Measurements from ENCODE around the gene CINP. TPM values are rescaled to one million over a fixed set of nuclear protein-coding genes. Genes with fewer than 3 reads are reported as not detected.
"Not testable (repeated sequence)": the region's sequence is repeated elsewhere in the genome, so short reads cannot be mapped to it uniquely, and the experiment has no call there.

CINP gene
- total and polyA plus RNA-seq, 9 donors = 26.2 to 35.0 (median 30.9) TPM

DNA sequence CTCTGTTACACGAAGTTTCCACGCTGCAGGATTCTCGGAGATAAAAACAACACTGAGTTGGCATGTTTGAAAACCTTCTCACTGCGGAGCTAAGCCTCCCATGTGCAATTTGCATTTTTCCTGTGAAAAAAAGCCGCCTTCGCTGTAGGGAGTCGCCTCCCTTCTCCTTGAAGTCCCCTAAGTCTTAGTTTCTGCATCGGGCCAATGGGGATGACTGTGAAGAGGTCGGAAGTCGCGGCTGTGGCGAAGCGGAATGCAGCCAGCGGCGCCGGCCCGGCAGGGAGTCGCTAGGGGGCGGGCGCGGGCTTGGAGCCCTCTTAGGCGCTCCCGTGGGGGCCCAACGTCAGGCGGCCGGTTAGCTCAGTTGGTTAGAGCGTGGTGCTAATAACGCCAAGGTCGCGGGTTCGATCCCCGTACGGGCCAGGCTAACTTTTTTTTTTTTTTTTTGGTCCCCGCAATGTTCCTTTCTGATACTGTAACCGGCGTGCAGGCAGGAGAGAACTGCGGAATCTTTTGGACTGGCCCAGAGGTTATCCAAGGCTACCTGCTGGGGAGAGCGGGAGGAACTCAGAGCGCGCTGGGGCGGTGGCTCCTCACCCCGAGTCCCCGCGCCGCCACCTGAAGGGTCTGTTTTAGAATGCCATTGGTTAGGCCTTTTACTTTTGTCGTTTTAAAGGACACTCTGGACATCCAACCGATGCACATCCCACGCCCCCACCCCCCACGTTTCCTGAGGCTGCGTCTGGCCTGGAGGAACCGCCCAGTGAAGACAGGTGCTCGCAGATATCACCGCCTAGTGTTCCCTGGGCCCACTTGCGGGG, 45.7 kb downstream of the CINP start:
- peaks cover 3% of the 10 kb centered on the region for H3K27me3 ChIP-seq (ENCODE audit: control insufficient read depth, insufficient read depth, low read length)
- peak overlapping the region; percentile 52 for H3K4me3 ChIP-seq (ENCODE audit: low read length)
- peak overlapping the region; percentile 91 for H3K27ac ChIP-seq (ENCODE audit: low read length)
- peaks cover 51% of the 10 kb centered on the region for H3K4me1 ChIP-seq (ENCODE audit: control insufficient read depth, insufficient read depth, low read length)
- H3K36me3 ChIP-seq (ENCODE audit: control insufficient read depth, insufficient read depth, low read length) = peaks cover 8% of the 10 kb centered on the region
- DNase-seq = peak; percentile 95
- no peaks in the 10 kb centered on the region for H3K9me3 ChIP-seq (replicated peaks; ENCODE audit: control insufficient read depth, low read depth, low read length)
- 1% methylated on average over 47 of the region's 54 CpGs for WGBS (ENCODE audit: insufficient coverage)

DNA sequence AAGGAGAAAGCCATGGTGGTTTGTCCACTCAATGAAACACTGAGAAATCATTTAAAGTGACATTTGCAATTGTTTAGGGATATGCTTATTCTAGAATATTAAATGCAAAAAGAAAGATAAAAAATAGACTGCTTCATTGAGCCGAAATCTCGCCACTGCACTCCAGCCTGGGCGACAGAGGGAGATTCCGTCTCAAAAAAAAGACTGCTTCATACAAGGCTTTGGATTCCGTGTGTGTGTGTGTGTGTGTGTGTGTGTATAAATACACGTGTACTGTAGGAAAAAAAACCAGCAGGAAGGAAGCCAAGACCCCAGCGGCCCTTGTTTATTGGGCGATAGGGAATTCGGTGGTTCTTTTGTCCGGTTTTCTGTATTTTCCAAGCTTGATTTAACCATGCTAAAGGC, 46.4 kb downstream of the CINP start:
- H3K4me1 ChIP-seq (ENCODE audit: control insufficient read depth, insufficient read depth, low read length) = peaks cover 48% of the 10 kb centered on the region
- 0% methylated on average over 6 of the region's 10 CpGs for WGBS (ENCODE audit: insufficient coverage)
- peak overlapping the region; percentile 86 for H3K27ac ChIP-seq (ENCODE audit: low read length)

DNA sequence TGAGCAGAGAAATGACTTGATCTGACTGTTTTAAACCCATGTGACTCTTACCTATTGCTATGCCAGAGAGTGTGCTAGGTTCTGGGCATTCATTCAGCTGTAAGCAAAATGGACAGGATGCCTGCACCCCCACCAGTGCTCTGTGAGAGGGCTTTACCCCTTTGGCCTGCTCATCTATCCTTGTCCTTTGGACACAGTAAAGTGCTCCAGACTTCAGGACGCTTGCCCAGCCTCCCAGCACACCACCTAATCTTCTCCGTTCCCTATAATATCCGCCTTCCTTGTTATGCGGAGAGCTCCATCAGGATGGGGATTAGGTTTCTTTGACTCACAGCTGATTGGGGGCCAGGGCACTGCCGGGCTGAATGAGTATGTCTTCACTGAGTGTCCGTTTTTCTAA, 47.6 kb downstream of the CINP start:
- H3K27ac ChIP-seq (ENCODE audit: low read length) = no peak overlapping the region
- H3K36me3 ChIP-seq (ENCODE audit: control insufficient read depth, insufficient read depth, low read length) = no peaks in the 10 kb centered on the region
- peaks cover 3% of the 10 kb centered on the region for H3K27me3 ChIP-seq (ENCODE audit: control insufficient read depth, insufficient read depth, low read length)
- no peak for DNase-seq
- H3K4me3 ChIP-seq (ENCODE audit: low read length) = no peak overlapping the region
- H3K4me1 ChIP-seq (ENCODE audit: control insufficient read depth, insufficient read depth, low read length) = peaks cover 41% of the 10 kb centered on the region
- WGBS (ENCODE audit: insufficient coverage) = no CpG with 5 or more reads among the region's 6 CpGs
- H3K9me3 ChIP-seq (replicated peaks; ENCODE audit: control insufficient read depth, low read depth, low read length) = no peaks in the 10 kb centered on the region

More for the DNA sequence above, 46.4 kb downstream of the CINP start:
- Histone ChIP-seq H3K9me3 (replicated peaks; ENCODE audit: control insufficient read depth, low read depth, low read length) (no peaks in the 10 kb centered on the region), H3K4me3 (ENCODE audit: low read length) (peak overlapping the region; percentile 52), H3K36me3 (ENCODE audit: control insufficient read depth, insufficient read depth, low read length) (peaks cover 3% of the 10 kb centered on the region), H3K27me3 (ENCODE audit: control insufficient read depth, insufficient read depth, low read length) (peaks cover 3% of the 10 kb centered on the region)
- DNase-seq = peak; percentile 94

DNA sequence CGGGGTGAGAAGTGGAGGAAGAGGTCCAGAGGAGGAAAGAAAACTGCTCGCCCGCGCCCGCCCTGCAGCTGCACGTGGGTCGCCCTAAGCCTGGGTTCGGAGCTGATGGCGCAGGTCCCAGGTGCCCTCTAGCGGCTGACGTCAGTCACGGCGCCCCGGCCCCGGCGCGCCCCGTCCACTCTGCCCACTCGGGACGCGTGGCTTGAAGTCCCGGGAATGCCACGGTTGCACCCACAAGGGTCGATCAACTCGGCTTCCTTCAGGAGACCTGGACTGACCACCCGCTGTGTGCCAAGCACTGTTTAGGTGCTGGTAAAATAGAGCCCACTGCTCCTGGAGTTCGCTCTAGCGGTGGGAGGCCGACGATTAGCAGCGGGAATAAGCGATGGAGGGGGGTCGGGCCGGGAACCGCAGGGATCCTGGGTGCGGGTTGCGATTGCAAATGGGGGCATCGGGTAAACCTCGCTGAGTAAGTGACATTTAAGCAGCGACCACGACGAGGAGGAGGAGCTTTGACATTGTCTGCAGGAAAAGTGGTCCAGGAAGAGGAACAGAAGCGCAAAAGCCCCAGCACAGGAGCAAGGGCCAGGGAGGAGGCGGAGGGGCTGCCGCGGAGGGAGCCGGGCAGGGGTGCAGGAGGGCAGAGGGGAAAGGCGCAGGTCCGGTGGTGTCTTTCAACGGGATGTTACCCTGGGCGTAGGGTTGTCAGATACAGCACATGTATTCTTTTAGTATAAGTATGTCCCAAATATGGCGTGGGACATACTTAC, 48.3 kb downstream of the CINP start:
- H3K9me3 ChIP-seq (replicated peaks; ENCODE audit: control insufficient read depth, low read depth, low read length) = no peaks in the 10 kb centered on the region
- H3K36me3 ChIP-seq (ENCODE audit: control insufficient read depth, insufficient read depth, low read length) = no peaks in the 10 kb centered on the region
- WGBS (ENCODE audit: insufficient coverage) = 1% methylated on average over 47 of the region's 52 CpGs
- H3K27me3 ChIP-seq (ENCODE audit: control insufficient read depth, insufficient read depth, low read length) = peaks cover 3% of the 10 kb centered on the region
- H3K4me1 ChIP-seq (ENCODE audit: control insufficient read depth, insufficient read depth, low read length) = peaks cover 40% of the 10 kb centered on the region
- peak overlapping the region; percentile 9 for H3K27ac ChIP-seq (ENCODE audit: low read length)
- H3K4me3 ChIP-seq (ENCODE audit: low read length) = peak overlapping the region; percentile 56
- DNase-seq = peak; percentile 91

DNA sequence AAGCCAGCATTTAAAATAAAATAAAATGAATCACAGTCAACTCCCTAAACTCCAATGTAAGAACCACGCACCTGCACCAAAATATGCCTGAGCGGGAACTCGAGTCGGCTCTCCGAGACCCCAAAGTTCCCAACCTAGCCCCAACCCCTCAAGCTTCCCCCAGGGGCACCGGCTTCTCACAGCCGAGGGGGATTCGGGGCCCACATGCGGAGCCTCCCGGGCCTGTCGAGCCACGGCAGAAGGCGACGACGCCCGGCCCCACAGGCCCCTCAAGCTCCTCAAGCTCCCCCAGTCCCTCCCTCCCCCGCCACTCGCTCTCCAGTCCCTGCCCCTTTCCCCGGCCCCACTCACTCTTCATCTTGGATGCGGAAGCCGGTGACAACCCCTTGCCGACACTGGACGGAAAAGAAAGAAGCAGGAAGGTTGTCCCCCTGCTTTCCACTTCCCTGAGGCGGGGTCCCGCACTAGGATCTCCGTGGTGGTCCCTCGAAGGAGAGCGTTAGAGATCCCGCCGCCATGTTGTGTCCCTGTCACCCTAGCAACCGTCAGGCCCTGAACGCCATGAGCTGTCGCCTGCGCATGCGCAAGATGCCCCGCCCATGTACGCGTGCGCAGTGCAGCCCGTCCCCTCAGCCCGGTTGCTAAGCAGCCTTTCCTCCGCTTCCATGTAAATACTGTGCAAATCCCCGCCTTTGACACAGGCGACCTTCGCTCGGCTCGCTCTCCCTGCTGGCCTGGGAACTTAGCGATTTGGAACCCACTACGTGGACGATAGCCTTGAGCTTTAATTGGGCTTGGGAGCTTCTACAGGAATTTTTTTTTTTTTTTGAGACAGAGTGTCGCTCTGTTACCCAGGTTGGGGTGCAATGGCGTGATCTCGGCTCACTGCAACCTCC, 57.8 kb downstream of the CINP start, which contains the start of gene MOK:
MOK (minus strand) TSS at position 554 of the 896 bp plus-strand sequence; CDS start at position 358, 196 bp downstream.
- Histone ChIP-seq H3K36me3 (ENCODE audit: control insufficient read depth, insufficient read depth, low read length) (no peaks in the 10 kb centered on the region), H3K27me3 (ENCODE audit: control insufficient read depth, insufficient read depth, low read length) (no peaks in the 10 kb centered on the region), H3K9me3 (replicated peaks; ENCODE audit: control insufficient read depth, low read depth, low read length) (no peaks in the 10 kb centered on the region), H3K27ac (ENCODE audit: low read length) (peak within 1 kb of the TSS; percentile 86), H3K4me3 (ENCODE audit: low read length) (peak within 1 kb of the TSS; percentile 80), H3K4me1 (ENCODE audit: control insufficient read depth, insufficient read depth, low read length) (no peaks in the 10 kb centered on the region)
- peak; percentile 99 for DNase-seq
- WGBS (ENCODE audit: insufficient coverage) = under 1% methylated on average over 39 of the region's 53 CpGs

DNA sequence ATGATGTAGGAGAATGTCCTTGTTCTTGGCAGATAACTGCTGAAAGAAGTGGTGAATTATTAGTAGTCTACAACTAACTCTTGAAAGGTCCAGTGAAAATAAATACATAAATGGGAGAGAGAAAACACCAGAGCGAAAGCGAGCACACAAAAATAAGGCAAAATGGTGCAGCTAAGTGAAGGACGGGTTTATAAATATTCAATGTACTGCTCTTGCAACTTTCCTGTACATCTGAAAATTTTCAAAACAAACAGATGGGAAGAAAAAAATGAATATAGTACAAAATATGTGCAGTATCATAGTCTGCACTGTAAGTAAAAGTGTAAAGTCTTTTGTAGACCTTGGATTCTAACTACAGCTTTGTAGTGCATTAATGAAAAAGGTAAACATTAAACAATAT, 59.0 kb downstream of the CINP start:
- WGBS (ENCODE audit: insufficient coverage) = no CpG with 5 or more reads among the region's 3 CpGs
- H3K27me3 ChIP-seq (ENCODE audit: control insufficient read depth, insufficient read depth, low read length) = no peaks in the 10 kb centered on the region
- H3K4me3 ChIP-seq (ENCODE audit: low read length) = no peak overlapping the region
- H3K9me3 ChIP-seq (replicated peaks; ENCODE audit: control insufficient read depth, low read depth, low read length) = no peaks in the 10 kb centered on the region
- no peaks in the 10 kb centered on the region for H3K4me1 ChIP-seq (ENCODE audit: control insufficient read depth, insufficient read depth, low read length)
- no peaks in the 10 kb centered on the region for H3K36me3 ChIP-seq (ENCODE audit: control insufficient read depth, insufficient read depth, low read length)
- no peak overlapping the region for H3K27ac ChIP-seq (ENCODE audit: low read length)
- DNase-seq = no peak

DNA sequence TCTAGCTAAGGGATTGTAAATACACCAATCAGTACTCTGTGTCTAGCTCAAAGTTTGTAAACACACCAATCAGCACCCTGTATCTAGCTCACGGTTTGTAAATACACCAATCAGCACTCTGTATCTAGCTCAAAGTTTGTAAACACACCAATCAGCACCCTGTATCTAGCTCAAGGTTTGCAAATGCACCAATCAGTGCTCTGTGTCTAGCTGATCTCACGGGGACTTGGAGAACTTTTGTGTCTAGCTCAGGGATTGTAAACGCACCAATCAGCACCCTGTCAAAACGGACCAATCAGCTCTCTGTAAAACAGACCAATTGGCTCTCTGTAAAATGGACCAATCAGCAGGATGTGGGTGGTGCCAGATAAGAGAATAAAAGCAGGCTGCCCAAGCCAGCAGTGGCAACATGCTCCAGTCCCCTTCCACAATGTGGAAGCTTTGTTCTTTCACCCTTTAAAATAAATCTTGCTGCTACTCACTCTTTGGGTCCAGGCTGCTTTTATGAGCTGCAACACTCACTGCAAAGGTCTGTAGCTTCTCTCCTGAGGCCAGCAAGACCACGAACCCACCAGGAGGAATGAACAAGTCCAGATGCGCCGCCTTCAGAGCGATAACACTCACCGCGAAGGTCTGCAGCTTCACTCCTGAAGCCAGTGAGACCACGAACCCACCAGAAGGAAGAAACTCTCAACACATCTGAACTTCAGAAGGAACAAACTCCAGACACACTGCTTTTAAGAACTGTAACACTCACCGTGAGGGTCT, 64.2 kb downstream of the CINP start:
- not testable (repeated sequence) for H3K9me3 ChIP-seq (replicated peaks; ENCODE audit: control insufficient read depth, low read depth, low read length); H3K4me1 ChIP-seq (ENCODE audit: control insufficient read depth, insufficient read depth, low read length); H3K27me3 ChIP-seq (ENCODE audit: control insufficient read depth, insufficient read depth, low read length); H3K36me3 ChIP-seq (ENCODE audit: control insufficient read depth, insufficient read depth, low read length); H3K27ac ChIP-seq (ENCODE audit: low read length); H3K4me3 ChIP-seq (ENCODE audit: low read length); DNase-seq
- 83% methylated on average over 6 of the region's 12 CpGs for WGBS (ENCODE audit: insufficient coverage)

Measured in muscle of leg (tissue), 11 donors.